SKM-1 (cell line): ENCODE data around the gene CACNB4.

ENCODE experiments used
- DNase-seq: peaks from one replicate; lab custom pipeline; 2025; ENCODE audit not compliant: unreplicated experiment; lab: John Stamatoyannopoulos, UW

The CACNB4 gene

GRCh38 chr2:152054593-152054992 lies 44.3 kb downstream of the CACNB4 start:
- no peak for DNase-seq

DNA sequence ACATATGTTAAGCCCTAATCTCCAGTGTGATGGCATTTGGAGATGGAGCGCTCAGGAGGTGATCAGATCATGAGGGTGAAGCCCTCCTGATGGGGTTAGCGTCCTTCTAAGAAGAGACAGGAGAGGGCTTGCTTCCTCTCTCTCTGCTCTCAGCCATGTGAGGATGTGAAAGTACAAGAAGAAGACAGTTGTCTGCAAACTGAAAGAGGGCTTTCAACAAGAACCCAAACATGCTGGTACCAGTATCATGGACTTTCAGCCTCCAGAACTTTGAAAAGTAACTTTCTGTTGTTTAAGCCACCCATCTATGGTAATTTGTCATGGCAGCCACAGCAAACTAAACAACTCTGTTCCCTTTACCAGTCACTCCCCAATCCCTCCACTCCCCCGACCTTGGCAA lies 47.4 kb downstream of the CACNB4 start:
- no peak for DNase-seq

DNA sequence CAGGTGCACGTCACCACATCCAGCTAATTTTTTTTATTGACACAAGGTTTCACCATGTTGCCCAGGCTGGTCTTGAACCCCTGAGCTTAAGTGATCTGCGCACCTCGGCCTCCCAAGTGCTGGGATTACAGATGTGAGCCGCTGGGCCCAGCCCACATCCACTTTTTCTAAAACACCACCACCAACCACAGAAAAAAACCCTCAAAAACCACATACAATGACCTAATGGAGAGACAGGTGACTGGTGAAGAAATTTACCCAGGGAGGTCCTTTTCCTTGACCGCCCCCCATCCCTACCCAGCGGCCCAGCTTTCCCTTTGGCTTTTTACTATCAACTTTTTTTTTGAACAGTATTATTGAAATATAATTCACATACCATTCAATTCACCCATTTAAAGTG lies 47.9 kb downstream of the CACNB4 start:
- no peak for DNase-seq

DNA sequence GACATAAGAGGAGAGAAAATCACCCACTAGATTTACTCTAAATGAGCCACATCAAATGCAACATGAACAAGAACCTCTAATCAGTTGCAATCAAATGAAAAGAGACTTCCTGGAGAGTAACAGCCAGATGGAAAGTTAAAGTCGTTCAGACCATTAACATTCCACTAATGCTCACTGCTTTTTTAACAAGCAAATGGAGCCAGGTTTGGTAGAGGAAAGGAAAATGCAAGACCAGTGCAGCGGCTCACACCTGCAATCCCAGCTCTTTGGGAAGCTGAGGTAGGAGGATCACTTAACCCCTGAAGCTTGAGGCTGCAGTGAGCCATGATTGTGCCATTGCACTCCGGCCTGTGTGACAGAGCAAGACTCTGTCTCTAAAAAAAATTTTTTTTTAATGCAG lies 48.5 kb downstream of the CACNB4 start:
- no peak for DNase-seq

GRCh38 chr2:152049541-152049940 lies 49.3 kb downstream of the CACNB4 start:
- no peak for DNase-seq

GRCh38 chr2:152047824-152048471 lies 50.9 kb downstream of the CACNB4 start:
- DNase-seq = no peak

GRCh38 chr2:152046940-152047339 lies 51.9 kb downstream of the CACNB4 start:
- DNase-seq = no peak

DNA sequence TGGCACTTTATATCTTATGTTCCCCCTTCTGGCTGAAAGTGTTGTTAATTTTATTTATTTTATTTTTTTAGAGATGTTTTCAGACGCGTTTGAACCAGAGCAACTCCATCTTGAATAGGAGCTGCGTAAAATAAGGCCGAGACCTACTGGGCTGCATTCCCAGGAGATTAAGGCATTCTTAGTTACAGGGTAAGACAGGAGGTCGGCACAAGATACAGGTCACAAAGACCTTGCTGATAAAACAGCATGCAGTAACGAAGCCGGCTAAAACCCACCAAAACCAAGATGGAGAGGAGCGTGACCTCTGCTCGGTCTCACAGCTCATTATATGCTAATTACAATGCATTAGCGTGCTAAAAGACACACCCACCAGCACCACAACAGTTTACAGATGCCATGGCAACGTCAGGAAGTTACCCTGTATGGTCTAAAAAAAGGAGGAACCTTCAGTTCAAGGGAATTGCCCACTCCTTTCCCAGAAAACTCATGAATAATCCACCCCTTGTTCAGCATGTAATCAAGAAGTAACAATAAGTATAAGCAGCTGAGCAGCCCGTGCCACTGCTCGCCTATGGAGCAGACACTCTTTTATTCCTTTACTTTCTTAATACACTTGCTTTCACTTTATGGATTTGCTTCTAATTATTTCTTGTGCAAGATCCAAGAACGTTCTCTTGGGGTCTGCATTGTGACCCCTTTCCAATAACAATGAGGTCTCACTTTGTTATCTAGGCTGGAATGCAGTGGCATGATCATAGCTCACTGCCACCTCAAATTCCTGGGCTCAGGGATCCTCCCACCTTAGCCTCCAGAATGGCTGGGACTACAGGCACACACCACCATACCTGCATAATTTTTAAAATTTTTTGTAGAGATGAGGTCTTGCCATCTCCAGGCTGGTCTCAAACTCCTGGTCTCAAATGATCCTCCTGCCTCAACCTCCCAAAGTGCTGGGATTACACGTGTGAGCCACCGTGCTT lies 55.9 kb downstream of the CACNB4 start:
- DNase-seq = no peak

DNA sequence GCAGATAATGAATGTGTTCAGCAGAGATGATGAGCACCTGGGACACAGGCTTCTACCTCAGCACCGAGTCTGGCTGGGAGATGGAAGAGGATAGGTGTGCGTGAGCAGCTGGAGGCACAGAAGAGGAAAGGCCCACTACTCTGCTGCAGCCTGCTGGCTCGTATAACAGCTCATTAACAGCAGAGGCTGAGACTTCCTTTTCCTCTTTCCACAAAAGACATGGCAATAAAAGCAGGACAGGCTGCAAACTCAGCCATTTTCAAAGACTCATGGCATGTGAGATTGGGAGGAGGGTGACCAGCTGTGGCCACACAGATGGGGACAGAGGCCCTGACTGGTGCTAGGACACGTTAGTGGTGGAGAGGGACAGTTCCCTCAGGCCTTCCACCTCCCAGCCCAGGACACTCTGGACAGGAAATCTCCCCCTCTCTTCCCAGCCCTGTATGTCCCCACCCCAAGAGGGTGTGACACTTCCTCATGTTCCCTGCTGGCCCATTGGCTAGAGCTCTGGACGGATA lies 60.3 kb downstream of the CACNB4 start:
- no peak for DNase-seq

DNA sequence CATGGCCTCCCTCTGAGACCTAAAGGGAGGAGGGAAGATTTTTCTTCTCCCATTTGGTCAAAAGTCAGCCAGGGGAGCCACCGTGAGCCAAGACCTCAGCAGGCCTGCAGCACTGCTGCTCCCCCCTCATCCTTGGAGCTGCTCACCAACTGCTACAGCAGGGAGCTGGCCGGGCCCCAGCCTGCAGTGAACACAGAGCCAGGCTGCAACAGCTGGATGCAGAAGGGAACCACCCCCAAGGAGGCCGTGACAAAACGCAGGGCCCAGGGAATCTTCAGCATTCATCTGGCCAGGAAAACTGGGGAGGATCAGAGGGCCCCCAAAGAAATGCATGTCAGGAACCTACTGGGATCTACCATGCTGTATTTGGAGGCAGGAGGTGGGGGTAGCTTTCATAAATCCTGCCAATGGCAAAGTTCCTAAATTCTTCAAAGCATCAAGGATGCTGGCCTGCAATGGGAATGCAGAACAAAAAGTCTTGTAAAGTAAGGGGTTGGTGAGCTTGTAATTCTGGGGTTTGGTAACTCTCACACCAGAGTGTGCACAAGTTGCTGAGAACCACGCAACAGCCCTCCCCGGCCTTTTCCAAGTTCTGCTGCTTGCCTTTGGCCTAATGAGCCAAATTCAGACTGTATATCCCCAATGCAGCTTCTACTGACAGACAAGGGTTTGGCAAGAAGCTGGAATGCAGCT lies 61.0 kb downstream of the CACNB4 start:
- no peak for DNase-seq

GRCh38 chr2:152036611-152037469 lies 62.0 kb downstream of the CACNB4 start:
- DNase-seq = peak; percentile 39

GRCh38 chr2:152034257-152034801 lies 64.5 kb downstream of the CACNB4 start:
- no peak for DNase-seq

DNA sequence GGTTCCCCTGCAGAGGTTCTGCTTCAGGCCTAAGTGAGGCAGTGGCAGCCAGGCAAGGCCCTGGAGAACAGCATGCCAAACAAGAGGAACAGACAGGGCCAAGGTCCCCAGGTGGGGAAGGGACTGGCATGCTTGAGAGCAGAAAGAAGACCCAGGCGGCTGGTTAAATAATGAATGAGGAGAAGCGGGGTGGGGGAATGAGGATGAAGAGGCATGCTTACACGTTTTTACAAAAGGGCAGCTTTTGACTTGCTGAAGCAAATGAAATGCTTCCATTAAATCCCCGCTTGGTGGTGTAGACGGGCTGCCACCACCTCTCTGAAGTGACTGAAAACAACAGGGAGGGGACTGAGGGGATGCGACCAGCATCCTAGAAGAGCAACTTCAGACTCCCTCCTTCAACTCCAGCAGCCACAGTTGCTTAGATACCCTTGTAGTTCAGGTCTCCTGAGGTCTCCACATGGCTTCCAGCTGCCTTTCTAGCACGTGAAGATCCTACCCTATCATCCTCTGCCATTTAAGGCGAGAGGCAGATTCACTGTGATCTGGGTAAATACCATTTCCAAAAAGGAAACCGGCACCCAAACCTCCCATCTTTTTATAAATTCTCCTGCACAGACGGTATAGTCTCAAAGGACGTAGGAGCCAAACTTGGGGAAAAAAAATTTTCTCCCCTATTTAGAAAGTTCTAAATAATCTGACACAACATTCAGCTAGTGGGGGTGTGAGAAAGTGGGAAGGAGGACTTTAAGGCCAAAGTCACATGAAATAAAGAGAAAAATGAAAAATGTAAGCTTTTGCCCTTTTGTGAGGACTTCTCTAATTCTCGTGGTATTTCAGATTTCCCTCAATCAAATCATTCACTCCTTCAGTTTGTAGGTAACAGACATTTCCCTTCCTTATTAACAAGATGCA lies 65.6 kb downstream of the CACNB4 start:
- DNase-seq = no peak

GRCh38 chr2:152031747-152032306 lies 67.0 kb downstream of the CACNB4 start:
- no peak for DNase-seq

GRCh38 chr2:152030596-152031328 lies 68.1 kb downstream of the CACNB4 start:
- DNase-seq = peak; percentile 90

- no peak for DNase-seq
These were observed 70.5 kb downstream of the CACNB4 start for GRCh38 chr2:152028182-152028862.

DNA sequence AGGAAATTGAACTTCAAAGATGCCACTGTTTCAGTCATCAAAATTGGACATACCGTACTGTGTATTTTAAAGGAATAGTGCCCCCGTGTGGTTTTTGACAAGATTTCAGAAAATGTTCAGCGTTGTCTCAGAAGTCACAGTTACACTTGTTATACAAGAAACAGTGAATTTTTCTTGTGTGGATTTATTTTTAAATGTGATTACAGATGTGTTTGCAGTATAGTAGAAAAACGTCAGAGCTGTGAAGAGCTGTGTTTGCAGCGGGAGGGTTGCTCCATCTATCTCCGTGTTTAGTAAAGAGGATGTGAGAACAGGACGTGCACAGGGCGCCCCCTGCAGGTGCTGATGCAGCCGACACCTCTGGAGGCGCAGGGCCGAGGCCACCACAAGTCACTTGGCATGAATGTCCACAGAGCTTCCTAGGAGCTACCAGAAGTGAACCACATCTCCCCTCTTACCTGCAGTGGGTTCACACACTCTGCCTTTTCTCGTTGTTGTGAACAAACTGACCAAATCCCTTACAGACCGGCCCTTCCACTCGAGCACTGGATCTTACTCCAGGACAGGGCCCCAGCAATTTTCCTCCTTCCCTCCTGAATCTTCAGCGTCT lies 73.1 kb downstream of the CACNB4 start:
- peak; percentile 61 for DNase-seq
